ENCODE data around the gene GPR35. TPM values are rescaled to one million over a fixed set of nuclear protein-coding genes. Genes with fewer than 3 reads are reported as not detected.

Gene GPR35
- total RNA-seq, 1 experiment from 2014 or later, result 1.3 TPM

- H3K9me3 ChIP-seq (ENCODE audit: control insufficient read depth, insufficient read depth, low read depth, low read length), result no peaks in the 10 kb centered on the region
- ChIA-PET CTCF (no interaction called here), POLR2A (no interaction called here)
- no peak overlapping the region for H3K4me3 ChIP-seq (ENCODE audit: low read depth in 2 of 2, low read length in 2 of 2)
- TF ChIP-seq, protein P1, sequence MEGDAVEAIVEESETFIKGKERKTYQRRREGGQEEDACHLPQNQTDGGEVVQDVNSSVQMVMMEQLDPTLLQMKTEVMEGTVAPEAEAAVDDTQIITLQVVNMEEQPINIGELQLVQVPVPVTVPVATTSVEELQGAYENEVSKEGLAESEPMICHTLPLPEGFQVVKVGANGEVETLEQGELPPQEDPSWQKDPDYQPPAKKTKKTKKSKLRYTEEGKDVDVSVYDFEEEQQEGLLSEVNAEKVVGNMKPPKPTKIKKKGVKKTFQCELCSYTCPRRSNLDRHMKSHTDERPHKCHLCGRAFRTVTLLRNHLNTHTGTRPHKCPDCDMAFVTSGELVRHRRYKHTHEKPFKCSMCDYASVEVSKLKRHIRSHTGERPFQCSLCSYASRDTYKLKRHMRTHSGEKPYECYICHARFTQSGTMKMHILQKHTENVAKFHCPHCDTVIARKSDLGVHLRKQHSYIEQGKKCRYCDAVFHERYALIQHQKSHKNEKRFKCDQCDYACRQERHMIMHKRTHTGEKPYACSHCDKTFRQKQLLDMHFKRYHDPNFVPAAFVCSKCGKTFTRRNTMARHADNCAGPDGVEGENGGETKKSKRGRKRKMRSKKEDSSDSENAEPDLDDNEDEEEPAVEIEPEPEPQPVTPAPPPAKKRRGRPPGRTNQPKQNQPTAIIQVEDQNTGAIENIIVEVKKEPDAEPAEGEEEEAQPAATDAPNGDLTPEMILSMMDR (IDR thresholded peaks at IDR 0.05), result no peak
- no peak for TF ChIP-seq REST (IDR thresholded peaks at IDR 0.05; ENCODE audit: insufficient read depth in 1 of 2, low read depth in 2 of 2, low read length in 1 of 2)
- no peak for TF ChIP-seq POLR2AphosphoS5 (IDR thresholded peaks at IDR 0.05; ENCODE audit: low read depth, low read length)
- no peak for TF ChIP-seq SIN3A (IDR thresholded peaks at IDR 0.05; ENCODE audit: borderline replicate concordance, insufficient read depth, low read depth, low read length)
- no peak for TF ChIP-seq TCF7L2 (IDR thresholded peaks at IDR 0.05; ENCODE audit: low read depth, low read length)
- intact Hi-C loops (cut with micrococcal nuclease; ENCODE audit: unreplicated experiment), result no loop called here
- DNase-seq (ENCODE audit: low read depth, low spot score) (no peak), ATAC-seq (no peak)
- BruUV-seq (replicated peaks), result no TSS peak
- no peaks in the 10 kb centered on the region; the same call in 1 of the 2 replicates for H3K4me1 ChIP-seq (ENCODE audit: control insufficient read depth, insufficient read depth, low read length)
- in situ Hi-C loops (cut with HindIII; ENCODE audit: low pct_unique_long_range_greater_than_20kb, low sequenced_read_pairs), result no loop called here
- no peaks in the 10 kb centered on the region for H3K27me3 ChIP-seq (ENCODE audit: control insufficient read depth, insufficient read depth, low read length)
- H3K27ac ChIP-seq (ENCODE audit: low read length), result no peak overlapping the region
- no peaks in the 10 kb centered on the region for H3K36me3 ChIP-seq (ENCODE audit: control insufficient read depth, insufficient read depth, low read length)
These were observed 2.6 kb downstream of the GPR35 start for GRCh38 chr2:240627736-240628506.

GRCh38 chr2:240628507-240628807, 3.2 kb downstream of the GPR35 start:
- Histone ChIP-seq H3K27me3 (ENCODE audit: control insufficient read depth, insufficient read depth, low read length) (no peaks in the 10 kb centered on the region), H3K4me1 (ENCODE audit: control insufficient read depth, insufficient read depth, low read length) (no peaks in the 10 kb centered on the region; the same call in 1 of the 2 replicates), H3K27ac (ENCODE audit: low read length) (no peak overlapping the region), H3K9me3 (ENCODE audit: control insufficient read depth, insufficient read depth, low read depth, low read length) (no peaks in the 10 kb centered on the region), H3K4me3 (ENCODE audit: low read depth in 2 of 2, low read length in 2 of 2) (no peak overlapping the region), H3K36me3 (ENCODE audit: control insufficient read depth, insufficient read depth, low read length) (no peaks in the 10 kb centered on the region)
- ChIA-PET CTCF (no interaction called here), POLR2A (no interaction called here)
- intact Hi-C loops (cut with micrococcal nuclease; ENCODE audit: unreplicated experiment) (no loop called here), in situ Hi-C loops (cut with HindIII; ENCODE audit: low pct_unique_long_range_greater_than_20kb, low sequenced_read_pairs) (no loop called here)
- no TSS peak for BruUV-seq (replicated peaks)
- TF ChIP-seq SIN3A (IDR thresholded peaks at IDR 0.05; ENCODE audit: borderline replicate concordance, insufficient read depth, low read depth, low read length), result no peak
- no peak for TF ChIP-seq REST (IDR thresholded peaks at IDR 0.05; ENCODE audit: insufficient read depth in 1 of 2, low read depth in 2 of 2, low read length in 1 of 2)
- no peak for TF ChIP-seq TCF7L2 (IDR thresholded peaks at IDR 0.05; ENCODE audit: low read depth, low read length)
- no peak for TF ChIP-seq POLR2AphosphoS5 (IDR thresholded peaks at IDR 0.05; ENCODE audit: low read depth, low read length)
- TF ChIP-seq, protein P1 (IDR thresholded peaks at IDR 0.05), result no peak
- DNase-seq (ENCODE audit: low read depth, low spot score) (no peak), ATAC-seq (no peak)

Data from Panc1 (cell line).